GM23338 (cell line): Measurements from ENCODE around the gene CAP1. TPM values are rescaled to one million over a fixed set of nuclear protein-coding genes. Genes with fewer than 3 reads are reported as not detected.

Source experiments
- ATAC-seq: fragments of 200-7000 bp; cut with Tn5 transposase; 3 replicates; pipeline ENCODE4 v1.9.1; 2020
- DNase-seq: peaks from one replicate; pipeline ENCODE4 v3.0.0-alpha.2; 2015; ENCODE audit warnings: low spot score
- H2AFZ ChIP-seq: fragments of 200-600 bp; sonication (generic); 2 replicates; pipeline ENCODE4 v1.8.0; 2016; ENCODE audit warnings: antibody characterized with exemption, mild to moderate bottlenecking, moderate library complexity
- H3F3A ChIP-seq: fragments of 200-600 bp; sonication (generic); replicated peaks from 2 replicates; pipeline ENCODE4 v1.8.0; 2017; ENCODE audit warnings: antibody characterized with exemption, mixed run types, low read depth
- H3K27ac ChIP-seq: fragments of 200-600 bp; sonication (generic); 2 replicates; pipeline ENCODE4 v1.6.1; 2016; ENCODE audit warnings: low read depth
- H3K27me3 ChIP-seq: fragments of 200-600 bp; sonication (generic); 2 replicates; pipeline ENCODE4 v1.8.0; 2016; ENCODE audit warnings: mild to moderate bottlenecking, mixed run types, moderate library complexity; ENCODE audit not compliant: insufficient read depth
- H3K36me3 ChIP-seq: fragments of 200-600 bp; sonication (generic); 2 replicates; pipeline ENCODE4 v1.8.0; 2016; ENCODE audit warnings: mild to moderate bottlenecking; ENCODE audit not compliant: insufficient read depth
- H3K4me1 ChIP-seq: fragments of 200-600 bp; sonication (generic); 2 replicates; pipeline ENCODE4 v1.8.0; 2016; ENCODE audit warnings: mild to moderate bottlenecking, moderate library complexity; ENCODE audit not compliant: insufficient read depth
- H3K4me2 ChIP-seq: fragments of 200-600 bp; sonication (generic); 2 replicates; pipeline ENCODE4 v1.7.1; 2017; ENCODE audit warnings: mixed run types
- H3K4me3 ChIP-seq: fragments of 200-600 bp; sonication (generic); 2 replicates; pipeline ENCODE4 v1.6.1; 2016; ENCODE audit warnings: mixed run types
- H3K79me2 ChIP-seq: fragments of 200-600 bp; sonication (generic); replicated peaks from 2 replicates; pipeline ENCODE4 v1.8.0; 2017; ENCODE audit warnings: mild to moderate bottlenecking; ENCODE audit not compliant: insufficient read depth
- H3K9me2 ChIP-seq: fragments of 200-600 bp; sonication (generic); 2 replicates; pipeline ENCODE4 v1.8.0; 2017; ENCODE audit not compliant: insufficient read depth
- H4K20me1 ChIP-seq: fragments of 200-600 bp; sonication (generic); replicated peaks from 2 replicates; pipeline ENCODE4 v1.8.0; 2017; ENCODE audit warnings: mild to moderate bottlenecking; ENCODE audit not compliant: insufficient read depth
- H3K27ac Mint-ChIP-seq: 2 replicates; pipeline ENCODE4 v1.8.0; 2020; ENCODE audit warnings: inconsistent platforms, mild to moderate bottlenecking, moderate library complexity, mixed read lengths
- H3K27me3 Mint-ChIP-seq: 3 replicates; pipeline ENCODE4 v1.8.0; 2022; ENCODE audit warnings: low read depth, mild to moderate bottlenecking, moderate library complexity, mixed read lengths, inconsistent platforms; ENCODE audit not compliant: insufficient read depth, poor library complexity
- H3K36me3 Mint-ChIP-seq: 3 replicates; pipeline ENCODE4 v1.8.0; 2021; ENCODE audit warnings: low read depth, mild to moderate bottlenecking, inconsistent platforms, moderate library complexity, mixed read lengths
- H3K4me1 Mint-ChIP-seq: 3 replicates; pipeline ENCODE4 v1.8.0; 2020; ENCODE audit warnings: mild to moderate bottlenecking, inconsistent platforms, mixed read lengths
- H3K4me3 Mint-ChIP-seq: 3 replicates; pipeline ENCODE4 v1.8.0; 2021; ENCODE audit warnings: moderate library complexity, mild to moderate bottlenecking, inconsistent platforms, mixed read lengths
- H3K9me3 Mint-ChIP-seq: 3 replicates; pipeline ENCODE4 v1.8.0; 2020; ENCODE audit warnings: moderate library complexity, mild to moderate bottlenecking, inconsistent platforms, mixed read lengths
- NANOG ChIP-seq: IDR thresholded peaks from 2 replicates; pipeline ENCODE4 v1.6.1; 2016; ENCODE audit warnings: antibody characterized with exemption, borderline replicate concordance
- POLR2AphosphoS5 ChIP-seq: IDR thresholded peaks from 2 replicates; pipeline ENCODE4 v1.6.1; 2016; ENCODE audit warnings: antibody characterized with exemption, low read depth
- polyA plus RNA-seq: library from polyadenylated mRNA; unstranded; fragments of >200 nt; fragmentation: Nextera tagmentation; extraction: Ambion mirVana; gene quantifications from 2 replicates; pipeline ENCODE4 v1.2.1, GENCODE V29; 2016
- total RNA-seq: library from RNA; depleted of rRNA; stranded (reverse); fragments of >200 nt; shearing (Covaris generic); gene quantifications from 2 replicates; pipeline ENCODE4 v1.2.3, GENCODE V29; 2014
- TF ChIP-seq, protein P1 (sequence below): IDR thresholded peaks from one replicate; pipeline ENCODE4 v1.6.1; 2018; ENCODE audit warnings: antibody characterized with exemption; ENCODE audit not compliant: unreplicated experiment
- TF ChIP-seq, protein P2 (sequence below): fragments of 250-450 bp; sonication (Bioruptor Pico); IDR thresholded peaks from 2 replicates; pipeline ENCODE4 v1.5.0; 2020; ENCODE audit warnings: mild to moderate bottlenecking, moderate library complexity
- TF ChIP-seq, protein P3 (sequence below), 2 experiments: fragments of 200-600 bp in 1 of 2; sonication (generic) in 1 of 2; conservative IDR thresholded peaks; 2 replicates each; pipeline versions ENCODE4 v1.5.1 to v1.6.1; 2016 to 2017; ENCODE audit warnings: antibody characterized with exemption in 2 of 2, low read depth in 2 of 2, mild to moderate bottlenecking in 2 of 2, moderate library complexity in 1 of 2

CAP1 gene
- total and polyA plus RNA-seq, 2 experiments from 2014 or later = 133 to 254 TPM

DNA sequence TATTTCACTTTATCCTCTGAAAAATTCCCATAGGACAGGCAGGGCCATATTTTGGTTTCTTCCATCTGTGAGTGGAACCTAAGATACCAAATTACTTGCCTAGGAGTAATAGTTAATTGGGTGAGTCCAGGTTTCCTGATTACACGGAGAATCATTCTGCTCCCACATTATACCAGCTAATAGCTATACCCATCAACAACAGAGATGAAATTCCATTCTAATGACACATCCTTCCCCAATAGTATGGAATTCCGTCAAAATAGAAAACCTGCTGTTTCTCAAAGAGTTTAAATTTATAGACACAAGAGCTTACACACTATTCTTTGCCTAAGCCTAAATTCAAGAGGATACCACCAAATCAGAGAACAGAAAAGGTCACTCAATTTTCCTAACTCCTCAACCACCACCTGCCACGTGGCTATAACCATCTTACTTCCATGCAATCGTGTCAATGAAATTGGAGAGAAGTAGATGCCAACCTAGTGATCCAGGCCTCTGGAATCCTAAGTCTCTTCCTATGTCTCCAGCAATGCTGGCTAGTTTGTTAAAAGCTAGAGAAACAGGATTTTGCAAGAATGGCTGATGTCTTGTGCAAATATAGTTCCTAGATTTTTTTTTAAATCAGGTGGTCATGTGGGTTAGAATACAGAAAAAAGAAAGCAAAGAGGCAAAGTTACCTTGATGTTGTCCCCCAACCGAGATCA, 50.3 kb downstream of the CAP1 start:
- no peaks in the 10 kb centered on the region for H3K4me1 ChIP-seq
- no peak overlapping the region for H3K27ac Mint-ChIP-seq
- peaks cover 55% of the 10 kb centered on the region for H3K36me3 Mint-ChIP-seq
- no peaks in the 10 kb centered on the region for H3F3A ChIP-seq
- no peak overlapping the region for H2AFZ ChIP-seq
- TF ChIP-seq, protein P1, sequence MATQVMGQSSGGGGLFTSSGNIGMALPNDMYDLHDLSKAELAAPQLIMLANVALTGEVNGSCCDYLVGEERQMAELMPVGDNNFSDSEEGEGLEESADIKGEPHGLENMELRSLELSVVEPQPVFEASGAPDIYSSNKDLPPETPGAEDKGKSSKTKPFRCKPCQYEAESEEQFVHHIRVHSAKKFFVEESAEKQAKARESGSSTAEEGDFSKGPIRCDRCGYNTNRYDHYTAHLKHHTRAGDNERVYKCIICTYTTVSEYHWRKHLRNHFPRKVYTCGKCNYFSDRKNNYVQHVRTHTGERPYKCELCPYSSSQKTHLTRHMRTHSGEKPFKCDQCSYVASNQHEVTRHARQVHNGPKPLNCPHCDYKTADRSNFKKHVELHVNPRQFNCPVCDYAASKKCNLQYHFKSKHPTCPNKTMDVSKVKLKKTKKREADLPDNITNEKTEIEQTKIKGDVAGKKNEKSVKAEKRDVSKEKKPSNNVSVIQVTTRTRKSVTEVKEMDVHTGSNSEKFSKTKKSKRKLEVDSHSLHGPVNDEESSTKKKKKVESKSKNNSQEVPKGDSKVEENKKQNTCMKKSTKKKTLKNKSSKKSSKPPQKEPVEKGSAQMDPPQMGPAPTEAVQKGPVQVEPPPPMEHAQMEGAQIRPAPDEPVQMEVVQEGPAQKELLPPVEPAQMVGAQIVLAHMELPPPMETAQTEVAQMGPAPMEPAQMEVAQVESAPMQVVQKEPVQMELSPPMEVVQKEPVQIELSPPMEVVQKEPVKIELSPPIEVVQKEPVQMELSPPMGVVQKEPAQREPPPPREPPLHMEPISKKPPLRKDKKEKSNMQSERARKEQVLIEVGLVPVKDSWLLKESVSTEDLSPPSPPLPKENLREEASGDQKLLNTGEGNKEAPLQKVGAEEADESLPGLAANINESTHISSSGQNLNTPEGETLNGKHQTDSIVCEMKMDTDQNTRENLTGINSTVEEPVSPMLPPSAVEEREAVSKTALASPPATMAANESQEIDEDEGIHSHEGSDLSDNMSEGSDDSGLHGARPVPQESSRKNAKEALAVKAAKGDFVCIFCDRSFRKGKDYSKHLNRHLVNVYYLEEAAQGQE = no peak
- no peak for TF ChIP-seq POLR2AphosphoS5
- TF ChIP-seq, protein P2, sequence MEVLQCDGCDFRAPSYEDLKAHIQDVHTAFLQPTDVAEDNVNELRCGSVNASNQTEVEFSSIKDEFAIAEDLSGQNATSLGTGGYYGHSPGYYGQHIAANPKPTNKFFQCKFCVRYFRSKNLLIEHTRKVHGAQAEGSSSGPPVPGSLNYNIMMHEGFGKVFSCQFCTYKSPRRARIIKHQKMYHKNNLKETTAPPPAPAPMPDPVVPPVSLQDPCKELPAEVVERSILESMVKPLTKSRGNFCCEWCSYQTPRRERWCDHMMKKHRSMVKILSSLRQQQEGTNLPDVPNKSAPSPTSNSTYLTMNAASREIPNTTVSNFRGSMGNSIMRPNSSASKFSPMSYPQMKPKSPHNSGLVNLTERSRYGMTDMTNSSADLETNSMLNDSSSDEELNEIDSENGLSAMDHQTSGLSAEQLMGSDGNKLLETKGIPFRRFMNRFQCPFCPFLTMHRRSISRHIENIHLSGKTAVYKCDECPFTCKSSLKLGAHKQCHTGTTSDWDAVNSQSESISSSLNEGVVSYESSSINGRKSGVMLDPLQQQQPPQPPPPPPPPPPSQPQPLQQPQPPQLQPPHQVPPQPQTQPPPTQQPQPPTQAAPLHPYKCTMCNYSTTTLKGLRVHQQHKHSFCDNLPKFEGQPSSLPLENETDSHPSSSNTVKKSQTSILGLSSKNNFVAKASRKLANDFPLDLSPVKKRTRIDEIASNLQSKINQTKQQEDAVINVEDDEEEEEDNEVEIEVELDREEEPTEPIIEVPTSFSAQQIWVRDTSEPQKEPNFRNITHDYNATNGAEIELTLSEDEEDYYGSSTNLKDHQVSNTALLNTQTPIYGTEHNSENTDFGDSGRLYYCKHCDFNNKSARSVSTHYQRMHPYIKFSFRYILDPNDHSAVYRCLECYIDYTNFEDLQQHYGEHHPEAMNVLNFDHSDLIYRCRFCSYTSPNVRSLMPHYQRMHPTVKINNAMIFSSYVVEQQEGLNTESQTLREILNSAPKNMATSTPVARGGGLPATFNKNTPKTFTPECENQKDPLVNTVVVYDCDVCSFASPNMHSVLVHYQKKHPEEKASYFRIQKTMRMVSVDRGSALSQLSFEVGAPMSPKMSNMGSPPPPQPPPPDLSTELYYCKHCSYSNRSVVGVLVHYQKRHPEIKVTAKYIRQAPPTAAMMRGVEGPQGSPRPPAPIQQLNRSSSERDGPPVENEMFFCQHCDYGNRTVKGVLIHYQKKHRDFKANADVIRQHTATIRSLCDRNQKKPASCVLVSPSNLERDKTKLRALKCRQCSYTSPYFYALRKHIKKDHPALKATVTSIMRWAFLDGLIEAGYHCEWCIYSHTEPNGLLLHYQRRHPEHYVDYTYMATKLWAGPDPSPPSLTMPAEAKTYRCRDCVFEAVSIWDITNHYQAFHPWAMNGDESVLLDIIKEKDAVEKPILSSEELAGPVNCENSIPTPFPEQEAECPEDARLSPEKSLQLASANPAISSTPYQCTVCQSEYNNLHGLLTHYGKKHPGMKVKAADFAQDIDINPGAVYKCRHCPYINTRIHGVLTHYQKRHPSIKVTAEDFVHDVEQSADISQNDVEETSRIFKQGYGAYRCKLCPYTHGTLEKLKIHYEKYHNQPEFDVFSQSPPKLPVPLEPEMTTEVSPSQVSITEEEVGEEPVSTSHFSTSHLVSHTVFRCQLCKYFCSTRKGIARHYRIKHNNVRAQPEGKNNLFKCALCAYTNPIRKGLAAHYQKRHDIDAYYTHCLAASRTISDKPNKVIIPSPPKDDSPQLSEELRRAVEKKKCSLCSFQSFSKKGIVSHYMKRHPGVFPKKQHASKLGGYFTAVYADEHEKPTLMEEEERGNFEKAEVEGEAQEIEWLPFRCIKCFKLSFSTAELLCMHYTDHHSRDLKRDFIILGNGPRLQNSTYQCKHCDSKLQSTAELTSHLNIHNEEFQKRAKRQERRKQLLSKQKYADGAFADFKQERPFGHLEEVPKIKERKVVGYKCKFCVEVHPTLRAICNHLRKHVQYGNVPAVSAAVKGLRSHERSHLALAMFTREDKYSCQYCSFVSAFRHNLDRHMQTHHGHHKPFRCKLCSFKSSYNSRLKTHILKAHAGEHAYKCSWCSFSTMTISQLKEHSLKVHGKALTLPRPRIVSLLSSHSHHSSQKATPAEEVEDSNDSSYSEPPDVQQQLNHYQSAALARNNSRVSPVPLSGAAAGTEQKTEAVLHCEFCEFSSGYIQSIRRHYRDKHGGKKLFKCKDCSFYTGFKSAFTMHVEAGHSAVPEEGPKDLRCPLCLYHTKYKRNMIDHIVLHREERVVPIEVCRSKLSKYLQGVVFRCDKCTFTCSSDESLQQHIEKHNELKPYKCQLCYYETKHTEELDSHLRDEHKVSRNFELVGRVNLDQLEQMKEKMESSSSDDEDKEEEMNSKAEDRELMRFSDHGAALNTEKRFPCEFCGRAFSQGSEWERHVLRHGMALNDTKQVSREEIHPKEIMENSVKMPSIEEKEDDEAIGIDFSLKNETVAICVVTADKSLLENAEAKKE (CRISPR knock-in tag) = no peak
- TF ChIP-seq, protein P3, sequence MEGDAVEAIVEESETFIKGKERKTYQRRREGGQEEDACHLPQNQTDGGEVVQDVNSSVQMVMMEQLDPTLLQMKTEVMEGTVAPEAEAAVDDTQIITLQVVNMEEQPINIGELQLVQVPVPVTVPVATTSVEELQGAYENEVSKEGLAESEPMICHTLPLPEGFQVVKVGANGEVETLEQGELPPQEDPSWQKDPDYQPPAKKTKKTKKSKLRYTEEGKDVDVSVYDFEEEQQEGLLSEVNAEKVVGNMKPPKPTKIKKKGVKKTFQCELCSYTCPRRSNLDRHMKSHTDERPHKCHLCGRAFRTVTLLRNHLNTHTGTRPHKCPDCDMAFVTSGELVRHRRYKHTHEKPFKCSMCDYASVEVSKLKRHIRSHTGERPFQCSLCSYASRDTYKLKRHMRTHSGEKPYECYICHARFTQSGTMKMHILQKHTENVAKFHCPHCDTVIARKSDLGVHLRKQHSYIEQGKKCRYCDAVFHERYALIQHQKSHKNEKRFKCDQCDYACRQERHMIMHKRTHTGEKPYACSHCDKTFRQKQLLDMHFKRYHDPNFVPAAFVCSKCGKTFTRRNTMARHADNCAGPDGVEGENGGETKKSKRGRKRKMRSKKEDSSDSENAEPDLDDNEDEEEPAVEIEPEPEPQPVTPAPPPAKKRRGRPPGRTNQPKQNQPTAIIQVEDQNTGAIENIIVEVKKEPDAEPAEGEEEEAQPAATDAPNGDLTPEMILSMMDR (conservative IDR thresholded peaks at IDR 0.05; ENCODE audit: low read depth in 2 of 2) = no peak
- TF ChIP-seq NANOG = no peak
- H3K9me2 ChIP-seq = no peaks in the 10 kb centered on the region
- peaks cover under 1% of the 10 kb centered on the region; the same call in 1 of the 3 replicates for H3K4me1 Mint-ChIP-seq
- H3K9me3 Mint-ChIP-seq = no peaks in the 10 kb centered on the region
- no peak overlapping the region for H3K4me2 ChIP-seq
- no peak overlapping the region for H3K4me3 ChIP-seq
- no peak overlapping the region for H3K27ac ChIP-seq
- ATAC-seq (no peak), DNase-seq (no peak)
- peaks cover 39% of the 10 kb centered on the region for H3K79me2 ChIP-seq
- no peak overlapping the region for H3K4me3 Mint-ChIP-seq
- H3K27me3 Mint-ChIP-seq = peaks cover 4% of the 10 kb centered on the region
- no peaks in the 10 kb centered on the region for H3K27me3 ChIP-seq
- H3K36me3 ChIP-seq = peaks cover 35% of the 10 kb centered on the region
- H4K20me1 ChIP-seq = peaks cover 15% of the 10 kb centered on the region
